Neural progenitor cell (in vitro differentiated cells): ENCODE data around the gene ALDH1A3. TPM values are rescaled to one million over a fixed set of nuclear protein-coding genes. Genes with fewer than 3 reads are reported as not detected.

Experiments
- DNase-seq: peaks from one replicate; pipeline ENCODE4 v3.0.0-alpha.2; 2016; ENCODE audit warnings: low spot score
- H2AFZ ChIP-seq: fragments of 200-600 bp; sonication (generic); replicated peaks from 2 replicates; pipeline ENCODE4 v1.6.1; 2016; ENCODE audit warnings: antibody characterized with exemption
- H3F3A ChIP-seq: fragments of 200-600 bp; sonication (generic); 2 replicates; pipeline ENCODE4 v1.6.1; 2016; ENCODE audit warnings: antibody characterized with exemption, low read depth
- H3K27ac ChIP-seq: fragments of 200-600 bp; sonication (generic); 2 replicates; pipeline ENCODE4 v1.5.1; 2016; ENCODE audit warnings: mild to moderate bottlenecking
- H3K27me3 ChIP-seq: fragments of 200-600 bp; sonication (generic); 2 replicates; pipeline ENCODE4 v1.6.1; 2016; ENCODE audit warnings: mild to moderate bottlenecking, moderate library complexity
- H3K36me3 ChIP-seq: fragments of 200-600 bp; sonication (generic); 2 replicates; pipeline ENCODE4 v1.5.1; 2016
- H3K4me1 ChIP-seq: fragments of 200-600 bp; sonication (generic); 2 replicates; pipeline ENCODE4 v1.6.1; 2016; ENCODE audit warnings: mixed run types
- H3K4me2 ChIP-seq: fragments of 200-600 bp; sonication (generic); 2 replicates; pipeline ENCODE4 v1.6.1; 2016
- H3K4me3 ChIP-seq: fragments of 200-600 bp; sonication (generic); 2 replicates; pipeline ENCODE4 v1.5.1; 2016
- H3K79me2 ChIP-seq: fragments of 200-600 bp; sonication (generic); 2 replicates; pipeline ENCODE4 v1.6.1; 2016; ENCODE audit warnings: low read depth
- H3K9ac ChIP-seq: fragments of 200-600 bp; sonication (generic); 2 replicates; pipeline ENCODE4 v1.6.1; 2016
- H3K9me3 ChIP-seq: fragments of 200-600 bp; sonication (generic); 2 replicates; pipeline ENCODE4 v1.5.1; 2016; ENCODE audit warnings: low read depth
- H4K20me1 ChIP-seq: fragments of 200-600 bp; sonication (generic); 2 replicates; pipeline ENCODE4 v1.6.1; 2016; ENCODE audit warnings: low read depth
- H3K27ac Mint-ChIP-seq: 3 replicates; pipeline ENCODE4 v1.8.0; 2021; ENCODE audit warnings: mixed read lengths
- H3K27me3 Mint-ChIP-seq: 2 replicates; pipeline ENCODE4 v1.8.0; 2022; ENCODE audit warnings: low read depth, mild to moderate bottlenecking, inconsistent platforms, moderate library complexity, mixed read lengths; ENCODE audit not compliant: insufficient read depth
- H3K36me3 Mint-ChIP-seq: 3 replicates; pipeline ENCODE4 v1.8.0; 2021; ENCODE audit warnings: mixed read lengths
- H3K4me1 Mint-ChIP-seq: 3 replicates; pipeline ENCODE4 v1.8.0; 2021; ENCODE audit warnings: mixed read lengths
- H3K4me3 Mint-ChIP-seq: 3 replicates; pipeline ENCODE4 v1.8.0; 2021; ENCODE audit warnings: mild to moderate bottlenecking, moderate library complexity, mixed read lengths
- H3K9me3 Mint-ChIP-seq: 3 replicates; pipeline ENCODE4 v1.8.0; 2020; ENCODE audit warnings: mixed read lengths
- CTCF ChIP-seq: fragments of 200-600 bp; sonication (generic); IDR thresholded peaks from 2 replicates; pipeline ENCODE4 v1.5.1; 2017; ENCODE audit warnings: antibody characterized with exemption, mild to moderate bottlenecking
- EZH2 ChIP-seq: fragments of 200-600 bp; sonication (generic); IDR thresholded peaks from 2 replicates; pipeline ENCODE4 v1.6.1; 2017; ENCODE audit warnings: antibody characterized with exemption, mild to moderate bottlenecking, moderate library complexity
- EZH2phosphoT487 ChIP-seq: fragments of 200-600 bp; sonication (generic); IDR thresholded peaks from 2 replicates; pipeline ENCODE4 v1.6.1; 2017; ENCODE audit warnings: antibody characterized with exemption
- total RNA-seq: library from RNA; depleted of rRNA; stranded (reverse); fragments of >200 nt; gene quantifications from 2 replicates; pipeline ENCODE4 v1.2.3, GENCODE V29; 2015; ENCODE audit warnings: low replicate concordance

The ALDH1A3 gene
- total RNA-seq, 1 donor from 2014 or later: 0.80 TPM

- no peaks in the 10 kb centered on the region for H3K9me3 Mint-ChIP-seq
- TF ChIP-seq EZH2: no peak
- no peak for TF ChIP-seq CTCF
- TF ChIP-seq EZH2phosphoT487: no peak
- peaks cover 31% of the 10 kb centered on the region for H3K4me1 Mint-ChIP-seq
- Histone ChIP-seq H3K27me3 (no peaks in the 10 kb centered on the region), H4K20me1 (no peaks in the 10 kb centered on the region), H3K4me2 (no peak overlapping the region), H3F3A (peaks cover 10% of the 10 kb centered on the region), H3K9ac (no peak overlapping the region), H3K4me1 (peaks cover 13% of the 10 kb centered on the region), H3K9me3 (no peaks in the 10 kb centered on the region), H3K4me3 (no peak overlapping the region), H3K79me2 (no peaks in the 10 kb centered on the region), H3K27ac (no peak overlapping the region), H2AFZ (no peak overlapping the region), H3K36me3 (no peaks in the 10 kb centered on the region)
- no peak for DNase-seq
- no peak overlapping the region for H3K4me3 Mint-ChIP-seq
- no peaks in the 10 kb centered on the region for H3K36me3 Mint-ChIP-seq
- H3K27ac Mint-ChIP-seq: no peak overlapping the region
- peaks cover 20% of the 10 kb centered on the region for H3K27me3 Mint-ChIP-seq
Observed at GRCh38 chr15:100893964-100894295, 14.3 kb downstream of the ALDH1A3 start.

GRCh38 chr15:100895721-100896120 lies 16.1 kb downstream of the ALDH1A3 start:
- no peak overlapping the region for H3K27ac Mint-ChIP-seq
- Histone ChIP-seq H3K27ac (no peak overlapping the region), H3K4me2 (no peak overlapping the region), H3K27me3 (no peaks in the 10 kb centered on the region), H3K9me3 (no peaks in the 10 kb centered on the region), H3K79me2 (no peaks in the 10 kb centered on the region), H2AFZ (no peak overlapping the region), H4K20me1 (no peaks in the 10 kb centered on the region), H3F3A (peaks cover 10% of the 10 kb centered on the region), H3K4me1 (peaks cover 16% of the 10 kb centered on the region), H3K4me3 (no peak overlapping the region), H3K36me3 (no peaks in the 10 kb centered on the region), H3K9ac (no peak overlapping the region)
- no peak for DNase-seq
- H3K4me1 Mint-ChIP-seq: peaks cover 32% of the 10 kb centered on the region
- peaks cover 20% of the 10 kb centered on the region for H3K27me3 Mint-ChIP-seq
- no peak overlapping the region for H3K4me3 Mint-ChIP-seq
- H3K36me3 Mint-ChIP-seq: no peaks in the 10 kb centered on the region
- TF ChIP-seq EZH2 (no peak), EZH2phosphoT487 (no peak), CTCF (no peak)
- H3K9me3 Mint-ChIP-seq: no peaks in the 10 kb centered on the region

GRCh38 chr15:100897221-100898151 lies 17.9 kb downstream of the ALDH1A3 start:
- no peaks in the 10 kb centered on the region for H3K27me3 ChIP-seq
- no peak overlapping the region for H3K27ac ChIP-seq
- no peak overlapping the region for H2AFZ ChIP-seq
- H3K4me1 ChIP-seq: peaks cover 8% of the 10 kb centered on the region
- Mint-ChIP-seq H3K27me3 (peaks cover 22% of the 10 kb centered on the region), H3K27ac (no peak overlapping the region), H3K9me3 (no peaks in the 10 kb centered on the region), H3K4me1 (peaks cover 34% of the 10 kb centered on the region), H3K36me3 (no peaks in the 10 kb centered on the region), H3K4me3 (no peak overlapping the region)
- no peak overlapping the region for H3K9ac ChIP-seq
- H3K9me3 ChIP-seq: no peaks in the 10 kb centered on the region
- no peaks in the 10 kb centered on the region for H3K36me3 ChIP-seq
- TF ChIP-seq CTCF (no peak), EZH2phosphoT487 (no peak), EZH2 (no peak)
- no peaks in the 10 kb centered on the region for H4K20me1 ChIP-seq
- H3K4me3 ChIP-seq: no peak overlapping the region
- H3F3A ChIP-seq: no peaks in the 10 kb centered on the region
- H3K4me2 ChIP-seq: no peak overlapping the region
- no peaks in the 10 kb centered on the region for H3K79me2 ChIP-seq
- DNase-seq: no peak
